RWPE2 (cell line): ENCODE measurements around the gene NDFIP2.

Experiments
- ATAC-seq: fragments of 200-7000 bp; cut with Tn5 transposase; 3 replicates; pipeline ENCODE4 v1.9.1; 2021; ENCODE audit warnings: low read depth
- DNase-seq: peaks from one replicate; pipeline ENCODE4 v3.0.0-alpha.2; 2020; ENCODE audit warnings: low spot score
- H3K27ac ChIP-seq: fragments of 450-650 bp; 2 replicates; pipeline ENCODE4 v1.5.1; 2017; ENCODE audit warnings: mild to moderate bottlenecking; ENCODE audit not compliant: poor library complexity, severe bottlenecking
- H3K27me3 ChIP-seq: fragments of 250-450 bp; sonication (Bioruptor Pico); 2 replicates; pipeline ENCODE4 v1.5.1; 2021; ENCODE audit warnings: mild to moderate bottlenecking, moderate library complexity; ENCODE audit not compliant: insufficient read depth, poor library complexity, severe bottlenecking
- H3K36me3 ChIP-seq: fragments of 250-450 bp; sonication (Bioruptor Pico); 2 replicates; pipeline ENCODE4 v1.5.1; 2020; ENCODE audit warnings: low read depth, mild to moderate bottlenecking, moderate library complexity
- H3K4me1 ChIP-seq: fragments of 250-450 bp; sonication (Bioruptor Pico); 2 replicates; pipeline ENCODE4 v1.5.1; 2021; ENCODE audit warnings: mild to moderate bottlenecking, moderate library complexity; ENCODE audit not compliant: insufficient read depth, poor library complexity, severe bottlenecking
- H3K4me3 ChIP-seq: fragments of 250-450 bp; sonication (Bioruptor Pico); 2 replicates; pipeline ENCODE4 v1.5.1; 2021; ENCODE audit warnings: mild to moderate bottlenecking, moderate library complexity; ENCODE audit not compliant: severe bottlenecking
- H3K9me3 ChIP-seq: fragments of 250-450 bp; sonication (Bioruptor Pico); 2 replicates; pipeline ENCODE4 v1.5.1; 2021; ENCODE audit warnings: mild to moderate bottlenecking, moderate library complexity; ENCODE audit not compliant: severe bottlenecking
- TF ChIP-seq, protein P1 (sequence below): fragments of 450-650 bp; IDR thresholded peaks from one replicate; pipeline ENCODE4 v1.5.1; 2017; ENCODE audit warnings: mild to moderate bottlenecking, moderate library complexity; ENCODE audit not compliant: poor library complexity, severe bottlenecking

Gene NDFIP2, protein sequence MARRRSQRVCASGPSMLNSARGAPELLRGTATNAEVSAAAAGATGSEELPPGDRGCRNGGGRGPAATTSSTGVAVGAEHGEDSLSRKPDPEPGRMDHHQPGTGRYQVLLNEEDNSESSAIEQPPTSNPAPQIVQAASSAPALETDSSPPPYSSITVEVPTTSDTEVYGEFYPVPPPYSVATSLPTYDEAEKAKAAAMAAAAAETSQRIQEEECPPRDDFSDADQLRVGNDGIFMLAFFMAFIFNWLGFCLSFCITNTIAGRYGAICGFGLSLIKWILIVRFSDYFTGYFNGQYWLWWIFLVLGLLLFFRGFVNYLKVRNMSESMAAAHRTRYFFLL

DNA sequence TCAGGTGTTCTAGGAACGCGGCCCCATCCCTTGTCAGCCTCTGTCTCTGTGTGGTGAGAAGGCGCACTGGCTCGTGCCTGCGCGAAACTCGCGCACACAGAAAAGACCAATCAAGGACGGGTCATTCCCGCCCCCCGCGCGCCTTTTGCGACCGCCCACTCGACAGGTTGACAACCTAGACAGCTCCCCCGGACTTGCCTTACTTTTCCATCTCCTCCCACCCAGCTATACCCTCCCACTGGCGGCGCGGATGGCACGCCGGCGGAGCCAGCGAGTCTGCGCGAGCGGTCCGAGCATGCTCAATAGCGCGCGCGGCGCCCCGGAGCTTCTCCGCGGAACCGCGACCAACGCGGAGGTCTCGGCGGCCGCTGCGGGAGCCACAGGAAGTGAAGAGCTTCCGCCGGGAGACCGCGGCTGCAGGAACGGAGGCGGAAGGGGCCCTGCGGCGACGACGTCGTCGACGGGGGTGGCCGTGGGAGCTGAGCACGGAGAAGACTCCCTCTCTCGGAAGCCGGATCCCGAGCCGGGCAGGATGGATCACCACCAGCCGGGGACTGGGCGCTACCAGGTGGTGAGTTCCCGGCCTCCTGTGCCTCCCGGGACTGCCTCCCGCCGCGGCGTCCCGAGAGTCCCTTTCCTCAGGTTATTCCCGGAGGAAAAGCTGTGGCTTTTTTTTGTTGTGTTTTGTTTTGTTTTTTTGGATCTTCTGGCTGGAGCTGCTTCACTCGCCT is at the start of gene NDFIP2:
Gene NDFIP2, plus strand, starts transcription at position 202 of the 731 bp plus-strand sequence. Its CDS starts 49 bp downstream, at position 251.
- no peaks in the 10 kb centered on the region for H3K9me3 ChIP-seq
- TF ChIP-seq, protein P1, sequence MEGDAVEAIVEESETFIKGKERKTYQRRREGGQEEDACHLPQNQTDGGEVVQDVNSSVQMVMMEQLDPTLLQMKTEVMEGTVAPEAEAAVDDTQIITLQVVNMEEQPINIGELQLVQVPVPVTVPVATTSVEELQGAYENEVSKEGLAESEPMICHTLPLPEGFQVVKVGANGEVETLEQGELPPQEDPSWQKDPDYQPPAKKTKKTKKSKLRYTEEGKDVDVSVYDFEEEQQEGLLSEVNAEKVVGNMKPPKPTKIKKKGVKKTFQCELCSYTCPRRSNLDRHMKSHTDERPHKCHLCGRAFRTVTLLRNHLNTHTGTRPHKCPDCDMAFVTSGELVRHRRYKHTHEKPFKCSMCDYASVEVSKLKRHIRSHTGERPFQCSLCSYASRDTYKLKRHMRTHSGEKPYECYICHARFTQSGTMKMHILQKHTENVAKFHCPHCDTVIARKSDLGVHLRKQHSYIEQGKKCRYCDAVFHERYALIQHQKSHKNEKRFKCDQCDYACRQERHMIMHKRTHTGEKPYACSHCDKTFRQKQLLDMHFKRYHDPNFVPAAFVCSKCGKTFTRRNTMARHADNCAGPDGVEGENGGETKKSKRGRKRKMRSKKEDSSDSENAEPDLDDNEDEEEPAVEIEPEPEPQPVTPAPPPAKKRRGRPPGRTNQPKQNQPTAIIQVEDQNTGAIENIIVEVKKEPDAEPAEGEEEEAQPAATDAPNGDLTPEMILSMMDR: no peak
- H3K4me3 ChIP-seq: peak within 1 kb of the TSS; percentile 60
- H3K36me3 ChIP-seq: peaks cover 17% of the 10 kb centered on the region; the same call in 1 of the 2 replicates
- peak; percentile 73 for ATAC-seq
- H3K27ac ChIP-seq: peak within 1 kb of the TSS; percentile 97
- H3K4me1 ChIP-seq: peaks cover 34% of the 10 kb centered on the region
- H3K27me3 ChIP-seq: no peaks in the 10 kb centered on the region
- DNase-seq: peak; percentile 89

DNA sequence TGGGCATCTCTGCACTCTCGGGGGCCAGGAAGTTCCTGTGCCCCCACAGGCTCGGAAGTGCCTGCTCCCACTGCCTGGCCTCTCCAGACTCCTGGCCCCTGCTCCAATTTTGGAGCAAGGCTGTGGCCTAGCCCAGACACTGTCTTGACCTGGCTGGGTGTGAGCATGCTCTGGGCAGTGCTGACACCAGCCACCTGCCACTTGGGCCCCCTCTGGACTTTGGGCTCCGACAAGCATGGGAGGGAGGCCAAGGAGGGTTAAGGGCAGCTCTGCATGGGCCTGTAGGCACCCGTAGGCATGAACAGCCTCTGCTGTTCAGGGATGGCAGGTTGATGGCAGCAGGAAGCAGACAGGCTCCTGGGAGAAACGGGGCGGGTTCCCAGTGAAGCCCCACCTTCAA is 48.9 kb upstream of the NDFIP2 start:
- no peak for ATAC-seq

DNA sequence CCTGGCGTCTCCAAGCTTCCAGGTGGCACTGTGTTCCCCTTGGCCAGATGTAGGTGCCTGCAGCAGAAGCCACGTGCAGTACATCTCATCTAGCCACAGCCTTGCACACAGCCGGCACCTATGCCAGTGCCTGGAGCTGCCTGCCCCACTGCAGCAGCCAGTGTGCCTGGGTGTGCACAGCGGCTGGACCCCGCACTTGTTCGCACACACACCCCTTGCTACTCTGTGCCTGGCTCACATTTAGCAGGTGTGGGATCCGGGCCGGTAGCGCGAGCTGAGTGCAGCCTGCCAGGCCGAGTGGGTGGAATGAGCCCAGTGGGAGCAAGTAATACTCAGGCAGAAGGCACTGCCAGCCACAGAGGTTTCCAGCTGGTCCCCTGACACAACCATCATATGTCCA is 48.0 kb upstream of the NDFIP2 start:
- no peak overlapping the region for H3K27ac ChIP-seq
- no peaks in the 10 kb centered on the region for H3K36me3 ChIP-seq
- no peaks in the 10 kb centered on the region for H3K9me3 ChIP-seq
- TF ChIP-seq, protein P1: no peak
- H3K4me3 ChIP-seq: no peak overlapping the region
- no peaks in the 10 kb centered on the region for H3K4me1 ChIP-seq
- no peak for DNase-seq
- H3K27me3 ChIP-seq: no peaks in the 10 kb centered on the region
- no peak for ATAC-seq

More for the DNA sequence above, 48.9 kb upstream of the NDFIP2 start:
- TF ChIP-seq, protein P1: no peak
- H3K4me1 ChIP-seq: no peaks in the 10 kb centered on the region
- no peaks in the 10 kb centered on the region for H3K9me3 ChIP-seq
- no peak overlapping the region for H3K4me3 ChIP-seq
- DNase-seq: no peak
- H3K27ac ChIP-seq: no peak overlapping the region
- no peaks in the 10 kb centered on the region for H3K27me3 ChIP-seq
- no peaks in the 10 kb centered on the region for H3K36me3 ChIP-seq

DNA sequence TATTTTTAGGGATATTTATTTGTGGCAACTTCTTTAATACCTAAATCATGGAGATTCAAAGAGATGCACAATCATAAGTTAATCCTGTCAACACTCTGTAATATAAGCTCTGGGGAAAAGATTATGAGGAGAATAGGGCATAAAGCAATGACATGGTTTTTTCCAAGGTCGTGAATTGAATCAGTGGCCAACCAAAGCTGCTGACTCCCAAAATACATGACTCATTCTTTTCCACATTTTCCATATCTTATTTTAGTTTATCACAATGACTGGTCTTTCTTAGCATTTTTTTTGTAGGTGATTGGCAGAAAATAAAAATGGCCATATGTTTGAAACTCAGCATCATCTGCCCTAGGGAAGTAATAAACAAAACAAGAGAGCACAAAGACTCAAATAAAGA is 46.4 kb upstream of the NDFIP2 start:
- TF ChIP-seq, protein P1: no peak
- no peak for DNase-seq
- no peaks in the 10 kb centered on the region for H3K4me1 ChIP-seq

More for the DNA sequence above, 46.4 kb upstream of the NDFIP2 start:
- H3K9me3 ChIP-seq: no peaks in the 10 kb centered on the region
- ATAC-seq: no peak
- H3K27me3 ChIP-seq: no peaks in the 10 kb centered on the region
- H3K4me3 ChIP-seq: no peak overlapping the region
- no peak overlapping the region for H3K27ac ChIP-seq
- no peaks in the 10 kb centered on the region for H3K36me3 ChIP-seq
